ENCODE measurements around the gene FOXD3.
"Not testable (repeated sequence)": the region's sequence is repeated elsewhere in the genome, so short reads cannot be mapped to it uniquely, and the experiment has no call there.

The FOXD3 gene

DNA sequence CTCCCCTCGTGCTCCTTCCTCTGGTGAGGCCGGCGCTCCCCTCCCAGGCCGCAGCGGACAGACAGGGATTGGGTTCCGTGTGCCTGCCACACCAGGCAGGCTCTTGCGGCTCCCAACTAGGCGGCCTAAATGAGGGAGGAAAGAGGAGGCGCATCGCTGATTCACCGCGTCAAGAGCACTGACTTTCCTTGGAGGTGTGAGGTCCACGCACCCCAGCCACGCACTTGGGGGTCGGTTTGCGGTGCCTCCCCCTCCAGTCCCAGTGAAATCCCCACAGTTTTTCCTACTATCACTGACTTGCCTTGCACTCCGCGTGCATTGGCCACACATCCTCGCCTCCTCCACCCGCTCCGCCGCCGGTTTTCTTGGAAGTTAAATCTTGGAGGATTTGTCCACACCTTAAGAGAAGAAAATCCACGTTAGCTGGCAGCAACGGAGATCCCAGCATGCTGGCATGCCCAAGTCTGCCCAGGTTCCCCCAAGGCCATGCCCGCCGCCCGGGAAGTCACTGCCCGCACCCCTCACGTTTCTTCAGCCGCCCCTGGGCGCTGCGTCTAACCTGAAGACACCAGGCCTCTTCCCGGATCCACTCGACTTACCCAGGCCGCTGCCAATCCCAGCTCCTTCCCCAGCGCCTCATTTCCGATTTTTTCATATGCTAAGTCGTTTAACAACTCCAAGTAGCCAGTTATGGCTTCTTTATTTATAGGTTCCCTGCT lies 1.1 kb upstream of the FOXD3 start:
- no peak for DNase-seq

DNA sequence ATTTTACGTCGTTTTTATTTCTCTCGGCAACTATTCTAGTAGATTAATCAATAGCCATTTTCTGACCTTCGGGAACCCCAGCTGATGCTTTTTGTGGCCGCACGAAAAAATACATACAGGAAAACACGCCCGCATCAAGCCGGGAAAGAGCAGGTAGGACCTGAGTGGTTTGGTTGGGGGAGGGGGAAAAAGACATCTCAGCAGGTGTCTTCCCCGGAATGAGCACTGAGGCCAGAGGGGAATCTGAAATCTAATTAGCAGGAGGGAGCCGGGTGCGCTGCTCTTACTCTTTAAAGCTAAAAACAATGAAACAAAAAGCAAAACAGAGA lies 618 bp upstream of the FOXD3 start:
- DNase-seq, result no peak

DNA sequence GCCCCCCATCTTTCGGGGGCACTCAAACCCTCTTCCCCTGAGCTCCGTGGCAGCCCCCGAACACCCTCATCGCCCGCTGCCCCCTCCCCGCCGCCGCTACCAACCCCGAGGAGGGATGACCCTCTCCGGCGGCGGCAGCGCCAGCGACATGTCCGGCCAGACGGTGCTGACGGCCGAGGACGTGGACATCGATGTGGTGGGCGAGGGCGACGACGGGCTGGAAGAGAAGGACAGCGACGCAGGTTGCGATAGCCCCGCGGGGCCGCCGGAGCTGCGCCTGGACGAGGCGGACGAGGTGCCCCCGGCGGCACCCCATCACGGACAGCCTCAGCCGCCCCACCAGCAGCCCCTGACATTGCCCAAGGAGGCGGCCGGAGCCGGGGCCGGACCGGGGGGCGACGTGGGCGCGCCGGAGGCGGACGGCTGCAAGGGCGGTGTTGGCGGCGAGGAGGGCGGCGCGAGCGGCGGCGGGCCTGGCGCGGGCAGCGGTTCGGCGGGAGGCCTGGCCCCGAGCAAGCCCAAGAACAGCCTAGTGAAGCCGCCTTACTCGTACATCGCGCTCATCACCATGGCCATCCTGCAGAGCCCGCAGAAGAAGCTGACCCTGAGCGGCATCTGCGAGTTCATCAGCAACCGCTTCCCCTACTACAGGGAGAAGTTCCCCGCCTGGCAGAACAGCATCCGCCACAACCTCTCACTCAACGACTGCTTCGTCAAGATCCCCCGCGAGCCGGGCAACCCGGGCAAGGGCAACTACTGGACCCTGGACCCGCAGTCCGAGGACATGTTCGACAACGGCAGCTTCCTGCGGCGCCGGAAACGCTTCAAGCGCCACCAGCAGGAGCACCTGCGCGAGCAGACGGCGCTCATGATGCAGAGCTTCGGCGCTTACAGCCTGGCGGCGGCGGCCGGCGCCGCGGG lies 837 bp downstream of the FOXD3 start:
- peak; percentile 39 for DNase-seq

DNA sequence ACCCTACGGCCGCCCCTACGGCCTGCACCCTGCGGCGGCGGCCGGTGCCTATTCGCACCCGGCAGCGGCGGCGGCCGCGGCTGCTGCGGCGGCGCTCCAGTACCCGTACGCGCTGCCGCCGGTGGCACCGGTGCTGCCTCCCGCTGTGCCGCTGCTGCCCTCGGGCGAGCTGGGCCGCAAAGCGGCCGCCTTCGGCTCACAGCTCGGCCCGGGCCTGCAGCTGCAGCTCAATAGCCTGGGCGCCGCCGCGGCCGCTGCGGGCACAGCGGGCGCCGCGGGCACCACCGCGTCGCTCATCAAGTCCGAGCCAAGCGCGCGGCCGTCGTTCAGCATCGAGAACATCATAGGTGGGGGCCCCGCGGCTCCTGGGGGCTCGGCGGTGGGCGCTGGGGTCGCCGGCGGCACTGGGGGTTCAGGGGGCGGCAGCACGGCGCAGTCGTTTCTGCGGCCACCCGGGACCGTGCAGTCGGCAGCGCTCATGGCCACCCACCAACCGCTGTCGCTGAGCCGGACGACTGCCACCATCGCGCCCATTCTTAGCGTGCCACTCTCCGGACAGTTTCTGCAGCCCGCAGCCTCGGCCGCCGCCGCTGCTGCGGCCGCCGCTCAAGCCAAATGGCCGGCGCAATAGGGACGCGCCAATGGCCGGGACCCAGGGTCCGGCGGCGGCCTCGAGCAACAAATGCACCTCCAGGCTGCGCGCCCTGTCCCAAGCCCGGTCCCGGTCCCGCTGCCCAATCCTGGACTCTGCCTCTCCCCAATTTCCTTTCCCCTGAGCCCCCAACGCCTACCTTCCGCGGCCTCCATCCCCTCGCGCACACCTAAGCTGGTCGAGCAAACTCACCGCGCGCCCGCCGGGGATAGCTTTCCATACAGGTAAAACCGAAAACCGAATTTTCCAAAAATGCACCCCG lies 1.8 kb downstream of the FOXD3 start:
- no peak for DNase-seq

DNA sequence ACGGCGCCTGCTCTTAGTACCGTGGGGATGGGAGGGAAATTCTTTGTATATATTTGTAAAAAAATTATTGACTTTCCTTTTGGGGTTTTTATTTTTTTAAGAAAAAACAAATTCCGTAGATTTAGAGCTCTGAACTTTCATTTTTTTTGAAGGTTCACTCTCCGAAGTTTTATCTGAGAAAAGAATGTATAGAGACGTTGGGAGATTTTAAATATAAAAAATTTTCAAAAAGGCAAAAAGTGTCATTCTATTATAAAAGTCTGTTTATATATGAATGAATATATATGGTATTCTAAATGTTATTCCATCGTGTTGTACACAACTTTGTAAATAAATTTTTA lies 2.4 kb downstream of the FOXD3 start:
- no peak for DNase-seq

DNA sequence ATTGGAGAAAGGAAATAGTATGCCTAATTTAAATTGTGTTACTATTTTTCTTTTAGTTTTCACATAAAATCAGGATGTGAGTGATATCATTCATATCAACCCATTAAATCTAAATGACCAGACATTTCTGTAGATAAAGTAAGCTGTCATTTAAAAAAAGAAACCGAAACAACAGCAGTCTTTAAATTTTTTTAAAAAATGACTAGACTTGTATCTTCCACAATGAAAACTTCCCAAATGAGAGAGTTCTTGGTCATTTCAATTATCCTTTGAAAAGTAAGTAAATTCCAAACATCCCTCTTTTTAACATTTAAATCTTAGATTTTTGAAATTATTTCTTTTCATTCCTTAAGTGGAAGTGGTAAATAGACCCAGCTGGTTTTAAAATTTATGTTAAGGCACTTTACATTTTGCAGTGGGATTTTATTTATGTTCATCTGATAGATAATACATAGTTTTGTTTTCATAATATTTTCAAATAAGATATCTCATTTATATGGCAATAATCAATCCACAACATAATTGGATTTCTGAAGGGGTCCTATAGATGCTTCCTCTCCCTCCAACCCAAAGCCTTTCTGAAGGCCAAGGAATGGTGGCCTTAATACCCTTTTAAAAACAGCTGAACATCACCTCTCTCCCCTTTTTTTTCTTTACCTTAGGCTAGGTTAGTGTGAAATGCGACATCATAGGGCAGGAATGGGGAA lies 3.1 kb downstream of the FOXD3 start:
- DNase-seq, result no peak

DNA sequence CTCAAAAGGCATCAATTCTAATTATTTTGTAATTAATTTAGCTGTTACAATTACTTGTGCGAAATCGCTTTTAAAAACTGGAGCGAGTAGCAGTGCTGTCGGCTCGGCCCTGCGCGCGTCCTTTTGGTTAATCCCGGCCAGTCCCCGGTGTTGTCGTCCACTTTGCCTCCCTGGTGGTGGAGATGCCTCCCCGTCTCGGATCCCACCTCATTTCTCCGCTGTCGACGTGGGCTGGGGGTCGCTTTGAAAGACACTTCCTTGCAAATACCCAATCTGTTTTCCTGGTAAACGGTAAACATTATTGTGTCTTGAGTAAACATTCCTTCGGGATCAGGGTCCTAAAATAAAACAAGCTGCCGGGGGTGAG lies 3.7 kb downstream of the FOXD3 start:
- DNase-seq, result no peak

DNA sequence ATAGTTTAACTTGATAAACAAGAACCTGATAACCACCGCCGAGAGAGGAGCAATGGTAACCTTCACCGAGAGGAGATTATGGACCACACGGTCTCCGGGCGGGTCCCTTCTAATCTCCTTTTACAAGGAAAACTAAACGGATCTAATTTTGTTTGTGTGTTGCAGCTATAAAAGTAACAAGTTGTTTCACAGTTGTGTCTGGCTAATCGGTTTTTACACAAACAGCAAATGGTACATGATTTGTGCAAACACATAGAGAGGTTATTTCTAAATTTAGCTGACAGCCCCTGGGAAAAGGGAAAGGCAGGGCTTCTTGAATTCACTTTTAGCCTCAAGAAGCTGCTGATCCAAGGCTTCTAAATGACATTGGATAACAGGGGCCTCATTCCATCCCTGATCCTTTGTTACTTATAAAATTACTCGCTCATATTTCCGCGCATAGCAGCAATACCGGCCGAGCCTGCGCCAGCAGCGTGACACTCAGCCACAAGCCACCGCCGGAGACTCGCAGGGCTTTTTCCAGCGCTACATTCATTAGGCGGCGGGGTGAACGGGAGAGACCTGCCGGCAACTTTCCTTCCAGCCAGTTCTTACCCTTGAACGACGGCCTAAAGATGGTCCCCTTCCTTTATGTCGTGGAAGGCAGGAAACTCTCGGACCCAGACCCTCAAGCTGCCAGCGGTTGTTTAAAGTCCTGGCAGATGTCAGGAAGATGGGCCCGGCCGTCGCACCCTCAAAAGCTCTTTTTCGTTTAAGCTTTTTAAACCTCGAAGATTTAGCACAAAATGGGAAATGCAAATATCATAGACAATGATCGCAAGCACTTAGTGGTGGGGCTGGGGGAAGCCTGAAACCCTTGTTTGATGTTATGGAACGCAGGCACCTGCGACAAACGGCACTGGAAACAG lies 4.4 kb downstream of the FOXD3 start:
- no peak for DNase-seq

DNA sequence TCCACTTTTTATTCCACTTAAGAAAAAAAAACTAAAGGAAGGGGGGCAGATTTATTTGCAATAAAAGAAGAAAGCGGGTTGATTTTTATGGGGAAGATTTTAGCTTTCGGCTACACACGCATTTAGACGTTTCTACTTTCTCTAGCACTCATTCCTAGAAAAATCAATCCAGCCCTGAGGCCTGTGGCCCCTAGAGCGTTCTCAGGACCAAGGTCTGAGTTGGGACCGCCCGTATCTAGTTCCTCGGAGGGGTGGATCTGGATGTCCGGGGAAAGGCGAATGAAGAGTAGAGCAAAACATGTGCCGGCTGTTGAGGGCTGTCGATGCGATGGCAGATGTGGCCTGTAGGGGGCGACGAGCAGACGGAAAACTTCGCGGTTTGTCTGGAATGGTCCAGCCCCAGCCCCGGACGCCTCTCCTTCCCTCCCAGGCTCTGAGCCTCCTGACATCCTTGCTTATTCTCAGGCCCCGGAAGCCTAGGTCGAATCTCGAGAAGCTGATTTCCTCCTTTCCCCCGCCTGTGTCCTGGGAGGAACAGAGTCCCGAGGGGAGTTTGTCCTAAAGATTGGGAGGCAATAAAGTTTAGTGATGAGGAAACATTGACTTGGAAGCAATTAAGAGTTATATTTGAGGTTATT lies 5.2 kb downstream of the FOXD3 start:
- no peak for DNase-seq

DNA sequence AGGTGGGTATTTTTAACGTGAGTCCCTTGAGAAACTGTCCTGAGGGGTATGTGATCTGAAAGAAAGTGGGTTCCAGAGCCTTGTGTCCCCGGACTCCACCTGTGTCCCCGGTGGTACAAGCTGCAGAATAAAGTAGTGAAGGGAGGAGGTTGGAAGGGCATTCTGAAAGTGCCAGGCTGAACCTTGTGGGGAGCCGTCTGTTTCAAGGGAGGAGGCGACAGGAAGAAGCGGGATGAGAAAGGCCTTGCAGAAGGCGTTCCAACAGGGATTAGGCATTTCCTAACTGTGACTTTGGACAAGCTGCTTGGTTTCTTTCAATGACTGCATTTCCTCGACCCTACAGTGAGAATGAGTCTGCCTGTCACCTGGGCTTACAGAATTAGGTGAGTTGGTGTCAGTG lies 5.8 kb downstream of the FOXD3 start:
- DNase-seq, result no peak

DNA sequence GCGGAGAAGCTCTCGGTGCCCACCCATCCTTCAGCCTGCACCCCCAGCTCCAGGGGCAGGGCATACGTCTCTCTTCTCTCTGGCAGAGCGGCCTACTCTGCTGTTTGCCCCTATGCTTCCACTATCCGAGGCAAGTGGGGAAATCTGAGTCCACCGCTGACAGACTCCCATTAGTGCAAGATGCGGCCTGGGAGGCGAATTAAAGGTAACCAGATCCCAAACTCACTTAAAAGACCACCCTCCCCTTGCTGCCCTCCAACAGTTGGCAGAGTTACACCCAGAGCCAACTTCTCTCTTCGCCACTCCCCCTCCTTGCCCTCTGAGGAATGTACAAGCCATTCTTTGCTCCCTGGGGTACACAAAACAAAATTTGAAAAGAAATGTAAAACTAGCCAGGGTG lies 6.4 kb downstream of the FOXD3 start:
- no peak for DNase-seq

DNA sequence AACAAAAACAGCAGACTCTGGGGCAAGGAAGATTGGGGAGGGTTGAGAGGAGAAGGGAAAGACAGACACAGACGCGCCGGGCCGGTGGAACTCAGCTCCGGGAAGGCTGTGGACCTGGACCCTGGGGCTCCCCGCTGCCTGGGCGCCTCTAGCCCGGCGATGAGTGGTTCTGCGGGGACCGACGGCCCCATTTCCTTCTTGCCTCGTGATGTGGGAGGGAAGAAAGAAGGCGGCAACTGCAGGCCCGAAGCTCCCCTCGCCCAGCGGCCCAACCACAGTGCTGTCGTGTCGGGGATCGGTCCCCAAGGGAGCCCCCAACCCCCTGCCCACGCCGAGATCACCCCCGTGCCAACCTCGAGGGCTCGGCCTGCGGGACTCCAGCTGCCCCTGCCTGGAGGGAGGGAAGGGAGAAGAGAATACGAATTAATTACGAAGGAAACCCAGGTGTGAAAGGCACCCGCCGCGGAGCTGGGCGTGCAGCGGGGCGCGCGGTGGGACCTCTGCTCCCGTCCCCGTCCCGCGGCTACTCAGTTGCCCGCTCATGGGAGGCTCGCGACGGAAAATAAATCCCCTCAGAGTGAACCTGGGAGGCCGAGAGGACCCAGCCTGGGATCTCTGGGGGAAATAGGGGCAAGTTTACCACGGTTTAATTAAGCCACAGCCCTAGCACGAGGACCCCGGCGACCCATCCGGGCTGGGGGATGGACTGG lies 7.4 kb downstream of the FOXD3 start:
- no peak for DNase-seq

DNA sequence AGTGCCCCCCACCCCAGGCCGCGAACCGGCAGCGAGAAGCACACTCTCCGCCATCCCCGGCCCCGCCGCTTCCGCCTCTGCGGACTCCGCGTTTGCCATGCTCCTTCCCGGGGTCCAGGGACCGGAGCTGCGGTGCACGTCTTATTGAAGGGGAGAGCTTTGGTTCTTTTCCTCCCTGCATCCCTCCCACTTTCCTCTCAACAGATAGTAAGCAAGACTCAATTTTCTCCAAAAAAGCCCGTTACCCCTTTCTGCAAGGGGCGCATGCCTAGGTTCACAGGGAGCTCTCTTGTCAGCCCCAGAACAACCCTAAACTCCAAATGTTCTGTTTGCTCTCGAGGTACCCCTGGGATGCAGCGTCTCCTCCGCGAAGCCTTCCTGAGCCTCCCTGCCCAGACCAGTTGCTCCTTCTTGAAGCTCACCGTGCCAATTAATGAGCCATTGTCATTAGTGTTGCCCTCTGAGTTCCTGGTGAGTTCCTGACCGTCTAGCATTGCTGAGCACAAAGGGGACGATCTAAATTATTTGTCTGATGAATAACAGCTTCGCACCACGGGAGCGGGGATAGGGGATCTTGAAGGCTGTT lies 8.1 kb downstream of the FOXD3 start:
- no peak for DNase-seq

DNA sequence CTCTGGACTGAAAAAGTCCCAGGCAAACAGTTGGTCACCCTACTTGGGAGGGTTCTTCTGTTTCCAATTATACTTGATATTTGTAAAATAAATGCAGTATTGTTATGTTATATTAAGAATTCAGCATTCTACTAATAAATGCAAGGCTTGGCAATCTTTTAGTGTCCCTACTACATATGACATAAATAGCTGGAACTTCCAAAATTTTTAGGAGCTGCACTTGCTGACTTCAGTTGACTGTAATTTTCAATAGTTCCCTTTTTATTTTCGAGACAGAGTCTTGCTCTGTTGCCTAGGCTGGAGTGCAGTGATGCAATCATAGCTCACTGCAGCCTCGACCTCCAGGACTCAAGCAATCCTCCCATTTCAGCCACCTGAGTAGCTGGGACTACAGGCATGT lies 20.0 kb downstream of the FOXD3 start:
- no peak for DNase-seq

DNA sequence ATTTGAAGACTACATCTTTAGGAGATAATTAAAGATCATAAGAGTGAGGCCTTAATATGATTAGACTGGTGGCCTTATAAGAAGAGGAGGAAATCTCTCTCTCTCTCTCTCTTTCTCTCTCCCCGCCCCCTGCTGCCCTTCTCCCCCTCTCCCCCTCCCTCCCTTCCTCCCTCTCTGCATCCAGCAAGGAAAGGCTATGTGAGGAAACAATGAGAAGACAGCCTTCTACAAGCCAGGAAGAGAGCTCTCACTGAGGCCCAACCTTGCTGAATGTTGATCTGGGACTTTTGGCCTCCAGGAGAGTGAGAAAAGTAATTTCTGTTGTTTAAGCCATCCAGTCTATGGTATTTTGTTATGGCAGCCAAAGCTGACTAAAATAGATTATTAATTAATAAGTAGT lies 21.6 kb downstream of the FOXD3 start:
- no peak for DNase-seq

DNA sequence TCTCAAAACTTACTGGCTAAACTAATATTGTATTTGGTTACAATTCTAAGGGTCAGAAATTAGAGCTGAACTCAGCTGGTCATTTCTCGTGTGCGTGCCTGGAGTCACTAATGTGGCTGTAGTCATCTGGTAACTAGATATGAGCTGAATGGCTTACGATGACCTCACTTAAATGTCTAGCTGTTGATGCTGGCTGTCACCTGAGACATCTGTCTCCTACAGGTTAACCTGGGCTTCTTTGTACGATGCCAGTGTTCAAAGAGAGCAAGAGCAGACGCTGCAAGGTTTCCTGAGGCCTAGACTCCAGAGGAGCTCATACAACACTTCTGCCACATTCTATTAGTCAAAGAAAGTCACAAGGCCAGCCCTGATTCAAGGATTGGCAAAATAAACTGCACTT lies 28.0 kb downstream of the FOXD3 start:
- no peak for DNase-seq

DNA sequence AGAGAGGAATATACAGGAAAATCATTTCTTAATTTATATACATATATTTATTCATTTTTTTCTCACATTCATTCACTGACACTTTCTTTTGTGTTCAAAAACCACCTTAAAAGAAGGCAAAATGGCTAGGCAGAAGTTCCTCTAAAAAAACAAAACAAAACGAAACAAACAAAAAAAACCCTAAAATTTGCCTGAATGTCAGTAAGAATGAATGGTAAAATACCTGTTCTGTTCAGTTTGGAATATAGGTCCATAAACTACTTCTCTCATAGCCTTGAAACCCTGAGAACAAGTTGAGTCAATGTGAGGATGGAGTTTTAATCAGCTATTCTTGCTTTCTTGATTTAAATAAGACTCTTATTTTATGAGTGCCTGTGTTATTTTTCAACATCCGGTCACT lies 30.4 kb downstream of the FOXD3 start:
- DNase-seq, result no peak

DNA sequence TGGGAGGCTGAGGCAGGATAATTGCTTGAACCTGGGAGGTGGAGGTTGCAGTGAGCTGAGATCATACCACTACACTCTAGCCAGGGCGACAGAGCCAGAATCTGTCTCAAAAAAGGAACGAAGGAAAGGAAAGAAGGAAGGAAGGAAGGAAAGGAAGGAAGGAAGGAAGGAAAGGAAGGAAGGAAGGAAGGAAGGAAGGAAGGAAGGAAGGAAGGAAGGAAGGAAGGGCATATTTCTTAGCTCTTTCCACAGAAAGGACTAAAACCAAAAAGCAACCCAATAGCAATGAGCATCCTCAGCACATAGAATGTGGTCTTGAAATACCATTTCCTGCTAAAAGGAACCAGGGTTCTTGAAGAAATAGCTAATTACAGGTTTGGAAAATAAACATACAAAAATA lies 33.9 kb downstream of the FOXD3 start:
- DNase-seq, result not testable (repeated sequence)

DNA sequence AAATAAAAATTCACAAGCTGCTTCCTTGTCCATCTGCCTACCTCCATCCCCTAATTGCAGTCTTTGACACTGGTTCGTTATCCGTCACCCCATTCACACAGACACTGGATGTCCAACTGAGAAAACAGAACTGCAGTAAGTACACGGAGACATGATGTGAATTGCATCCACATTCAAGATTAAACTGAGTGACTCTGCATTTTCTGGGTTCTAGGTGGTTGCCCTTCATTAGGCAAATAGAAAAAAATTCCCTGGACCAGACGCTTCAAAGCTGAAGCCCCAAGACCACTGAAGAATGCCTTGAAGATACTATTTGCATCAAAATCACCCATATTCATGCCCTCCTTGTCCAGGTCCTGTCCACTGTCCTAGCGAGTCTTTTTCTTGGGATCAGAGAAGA lies 37.2 kb downstream of the FOXD3 start:
- no peak for DNase-seq

DNA sequence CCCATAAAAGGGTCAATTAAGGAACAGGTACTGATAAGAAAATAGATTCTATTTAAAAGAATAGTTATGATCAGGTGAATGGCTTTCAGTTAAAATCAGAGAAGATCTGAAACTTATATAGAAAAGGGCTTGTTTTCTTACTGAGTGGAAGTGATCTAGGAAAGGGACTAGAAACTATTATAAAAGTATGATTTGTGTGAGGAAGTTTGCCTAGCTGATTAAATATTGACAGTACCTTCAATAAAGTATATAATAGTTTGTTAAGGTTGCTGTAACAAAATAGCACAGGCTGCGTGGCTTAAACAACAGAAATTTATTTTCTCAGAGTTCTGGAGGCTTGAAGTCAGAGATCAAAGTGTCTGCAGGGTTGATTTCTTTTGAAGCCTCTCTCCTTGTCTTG lies 39.7 kb downstream of the FOXD3 start:
- DNase-seq, result no peak
